GM21447 (cell line): Measurements from ENCODE around the gene GATAD1.
"Not testable (repeated sequence)": the region's sequence is repeated elsewhere in the genome, so short reads cannot be mapped to it uniquely, and the experiment has no call there.

Experiments used
- ATAC-seq: cut with Tn5 transposase; IDR thresholded peaks from one replicate; pipeline ENCODE4 v1.9.1; 2021; ENCODE audit not compliant: unreplicated experiment

GATAD1 gene

DNA sequence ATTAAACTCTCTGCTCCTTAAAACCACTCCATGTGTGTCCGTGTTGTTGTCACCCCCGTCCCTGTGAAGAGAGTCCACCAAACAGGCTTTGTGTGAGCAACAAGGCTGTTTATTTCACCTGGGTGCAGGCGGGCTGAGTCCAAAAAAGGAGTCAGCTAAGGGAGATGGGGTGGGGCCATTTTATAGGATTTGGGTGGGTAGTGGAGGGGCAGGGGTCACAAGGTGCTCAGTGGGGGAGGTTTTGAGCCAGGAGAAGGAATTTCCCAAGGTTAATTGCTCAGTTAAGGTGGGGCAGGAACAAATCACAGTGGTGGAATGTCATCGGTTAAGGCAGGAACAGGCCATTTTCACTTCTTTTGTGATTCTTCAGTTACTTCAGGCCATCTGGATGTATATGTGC is 31.9 kb downstream of the GATAD1 start:
- not testable (repeated sequence) for ATAC-seq

- not testable (repeated sequence) for ATAC-seq
Observed at GRCh38 chr7:92483624-92484023, 36.3 kb downstream of the GATAD1 start.

DNA sequence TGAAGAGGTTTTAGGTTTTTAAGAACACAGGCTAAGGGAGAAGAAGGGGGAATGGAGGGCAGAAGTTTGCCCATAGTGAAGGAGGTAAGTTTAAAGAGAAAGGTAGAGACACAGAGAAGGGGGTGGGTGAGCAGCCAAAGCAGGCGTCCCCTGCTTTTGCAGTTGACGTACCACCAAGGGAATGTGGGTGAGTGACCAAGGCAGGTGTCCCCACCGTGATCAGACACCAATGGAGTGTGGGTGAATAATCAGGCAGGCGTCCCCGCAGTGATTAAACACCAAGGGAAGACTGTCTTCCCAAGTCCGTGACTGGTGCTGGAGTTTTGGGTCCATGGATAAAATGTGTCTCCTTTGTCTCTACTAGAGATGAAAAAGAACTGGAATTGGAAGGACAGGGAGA is 36.9 kb downstream of the GATAD1 start:
- ATAC-seq, result not testable (repeated sequence)

GRCh38 chr7:92485267-92485892 is 38.1 kb downstream of the GATAD1 start:
- ATAC-seq, result no peak

DNA sequence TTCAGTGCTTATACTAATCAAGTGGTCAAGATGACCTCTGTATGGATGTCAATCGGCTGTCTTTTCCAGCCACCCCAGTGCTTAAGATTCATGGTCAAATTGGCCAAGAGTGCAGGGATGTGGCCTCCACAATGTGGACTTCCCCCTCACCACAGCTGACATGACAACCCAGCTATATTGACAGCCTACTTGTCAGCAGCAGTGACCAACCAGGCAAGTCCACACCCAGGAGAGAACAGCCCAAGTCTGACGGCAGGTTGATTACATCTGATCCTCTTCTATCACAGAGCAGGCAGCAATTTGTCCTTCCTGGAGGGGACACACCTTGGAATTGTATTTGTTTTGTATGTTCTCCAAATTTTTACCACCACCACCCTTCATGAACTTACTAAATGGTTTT is 38.7 kb downstream of the GATAD1 start:
- ATAC-seq, result no peak

DNA sequence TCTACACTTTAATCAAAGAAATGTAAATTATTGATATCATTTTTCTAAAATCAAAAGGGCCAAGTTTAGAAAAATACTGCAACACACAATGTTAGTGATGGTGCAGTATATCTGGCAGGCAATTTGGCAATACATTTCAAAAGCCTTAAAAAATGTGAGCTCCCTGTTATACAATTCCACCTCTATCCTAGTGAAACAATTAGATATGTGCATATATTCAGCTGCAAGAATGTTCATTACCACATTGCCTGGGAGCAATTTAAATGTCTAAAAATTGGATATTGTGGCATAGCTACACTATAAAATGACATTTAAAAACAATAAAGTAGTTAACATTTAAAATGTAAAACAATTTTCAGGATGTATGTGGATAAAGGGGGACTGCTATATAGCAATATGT is 40.5 kb downstream of the GATAD1 start:
- ATAC-seq, result no peak

GRCh38 chr7:92489634-92490033 is 42.4 kb downstream of the GATAD1 start:
- ATAC-seq, result no peak

DNA sequence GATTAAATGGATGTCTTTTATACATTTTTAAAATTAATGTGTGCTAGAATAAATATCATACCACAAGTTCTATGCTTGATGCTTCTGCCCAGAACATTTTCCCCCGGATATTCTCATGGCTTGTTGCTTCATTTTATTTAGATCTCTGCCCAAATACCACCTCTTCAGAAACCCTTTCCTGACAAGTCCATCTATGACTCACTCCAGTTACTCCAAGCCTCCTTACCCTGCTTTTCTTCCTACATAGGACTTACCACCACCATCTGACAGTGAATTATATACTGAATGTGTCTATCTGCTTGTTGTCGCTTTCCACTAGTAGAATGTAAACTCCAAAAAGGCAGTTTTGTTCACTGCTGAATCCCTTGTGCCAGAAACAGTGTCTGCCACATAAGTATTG is 49.6 kb downstream of the GATAD1 start:
- no peak for ATAC-seq

DNA sequence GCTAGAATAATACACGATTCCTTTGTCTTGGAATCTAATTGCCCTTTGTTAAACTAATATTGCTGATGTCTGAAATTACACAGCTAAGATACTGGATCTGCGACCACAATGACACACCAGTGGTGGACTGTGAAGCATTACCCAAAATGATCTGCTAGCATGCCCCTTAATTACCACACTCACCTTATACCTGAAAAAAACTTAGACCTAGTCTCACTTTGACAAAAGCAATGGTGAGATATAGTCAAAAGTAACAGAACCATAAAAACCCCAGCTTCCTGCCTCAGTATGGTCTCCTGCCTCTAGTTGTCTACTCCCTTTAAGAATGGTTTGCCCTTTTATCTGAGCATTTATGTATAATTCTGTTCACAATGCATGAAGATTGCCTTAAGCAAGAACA is 51.3 kb downstream of the GATAD1 start:
- no peak for ATAC-seq

GRCh38 chr7:92503767-92504166 is 56.5 kb downstream of the GATAD1 start:
- ATAC-seq, result no peak

DNA sequence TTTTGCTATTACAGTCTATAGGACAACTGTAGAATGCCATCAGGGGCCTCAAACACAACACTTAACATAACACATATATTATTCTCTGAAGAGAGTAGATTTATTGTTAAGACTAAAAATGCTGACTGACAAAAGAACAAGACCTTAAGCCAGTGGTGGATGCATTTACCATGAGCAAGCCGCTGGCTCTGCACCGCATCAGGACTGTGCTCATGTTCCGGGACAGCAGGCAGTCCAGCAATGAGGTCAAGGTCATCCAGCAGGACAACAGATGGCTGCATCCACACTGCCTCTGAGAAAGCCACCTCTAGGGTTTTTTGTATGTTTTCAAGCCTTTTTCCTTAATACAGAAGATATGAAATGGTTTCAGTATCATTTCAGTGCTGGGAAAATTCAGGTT is 57.3 kb downstream of the GATAD1 start:
- ATAC-seq, result no peak

- ATAC-seq, result no peak
Observed at GRCh38 chr7:92506363-92506762, 59.1 kb downstream of the GATAD1 start.

- no peak for ATAC-seq
Observed at GRCh38 chr7:92508946-92509345, 61.7 kb downstream of the GATAD1 start.
